Ureter (tissue), 1 donor: ENCODE data around the gene ADAT3. TPM values are rescaled to one million over a fixed set of nuclear protein-coding genes. Genes with fewer than 3 reads are reported as not detected.

ENCODE experiments used
- DNase-seq: peaks from one replicate; pipeline ENCODE4 v3.0.0-alpha.2; 2020; ENCODE audit warnings: low spot score
- total RNA-seq: library from RNA; stranded (reverse); gene quantifications from one replicate; pipeline ENCODE4 v1.2.4, GENCODE V29; 2023
- donor health status: DM: yes; HTN: yes; CAD: no.

The ADAT3 gene
- total RNA-seq, 1 donor from 2014 or later = 4.1 TPM

DNA sequence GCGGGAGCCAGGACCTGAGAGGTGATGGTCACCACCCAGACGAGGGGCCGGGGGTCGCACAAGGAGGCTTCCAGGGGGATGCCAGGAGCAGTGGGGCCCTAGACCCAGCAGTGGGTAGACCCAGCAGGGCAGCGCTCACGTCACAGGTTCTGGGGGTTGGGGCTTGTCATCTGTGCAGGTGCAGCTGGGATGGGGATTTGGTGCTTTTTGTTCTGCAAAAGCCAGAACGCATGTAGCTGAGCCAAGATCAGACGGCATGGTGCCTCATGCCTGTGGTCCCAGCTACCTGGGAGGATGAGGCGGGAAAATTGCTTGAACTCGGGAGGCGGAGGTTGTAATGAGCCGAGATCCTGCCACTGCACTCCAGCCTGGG lies 50.9 kb downstream of the ADAT3 start:
- no peak for DNase-seq

GRCh38 chr19:1956868-1957492 lies 51.8 kb downstream of the ADAT3 start:
- DNase-seq = no peak

GRCh38 chr19:1957562-1958248 lies 52.5 kb downstream of the ADAT3 start:
- no peak for DNase-seq

DNA sequence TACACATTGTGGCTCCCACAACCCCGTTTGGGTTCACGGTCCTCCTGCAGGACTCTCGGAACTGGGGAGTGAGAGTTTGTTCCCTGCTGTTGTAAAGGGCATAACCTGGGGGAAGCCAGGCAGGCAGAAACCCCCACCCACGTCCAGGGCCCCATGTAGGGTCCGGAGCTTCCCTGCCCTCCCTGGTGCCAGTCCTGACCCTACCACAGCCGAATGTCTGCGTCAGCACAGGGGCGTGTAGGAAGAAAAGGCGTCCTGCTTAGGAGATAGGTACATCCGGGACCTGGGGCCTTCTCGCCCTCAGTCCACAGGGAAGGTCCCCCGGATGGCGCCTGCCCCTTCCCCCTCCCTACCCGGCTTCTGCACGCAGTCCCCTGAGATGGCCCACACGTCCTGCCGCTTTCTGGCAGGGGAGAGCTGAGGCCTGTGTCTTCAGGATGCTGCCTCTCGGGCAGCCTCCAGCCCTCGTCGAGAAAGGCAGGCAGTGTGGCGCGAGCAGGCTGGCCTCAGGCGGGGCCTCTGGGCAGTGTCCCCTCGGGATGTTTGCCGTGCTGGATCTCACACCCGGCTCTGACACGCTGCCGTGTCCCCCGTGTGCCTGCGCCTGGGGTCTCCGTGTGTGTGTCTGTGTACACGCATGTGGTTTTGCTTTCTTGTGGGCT lies 54.9 kb downstream of the ADAT3 start:
- no peak for DNase-seq

DNA sequence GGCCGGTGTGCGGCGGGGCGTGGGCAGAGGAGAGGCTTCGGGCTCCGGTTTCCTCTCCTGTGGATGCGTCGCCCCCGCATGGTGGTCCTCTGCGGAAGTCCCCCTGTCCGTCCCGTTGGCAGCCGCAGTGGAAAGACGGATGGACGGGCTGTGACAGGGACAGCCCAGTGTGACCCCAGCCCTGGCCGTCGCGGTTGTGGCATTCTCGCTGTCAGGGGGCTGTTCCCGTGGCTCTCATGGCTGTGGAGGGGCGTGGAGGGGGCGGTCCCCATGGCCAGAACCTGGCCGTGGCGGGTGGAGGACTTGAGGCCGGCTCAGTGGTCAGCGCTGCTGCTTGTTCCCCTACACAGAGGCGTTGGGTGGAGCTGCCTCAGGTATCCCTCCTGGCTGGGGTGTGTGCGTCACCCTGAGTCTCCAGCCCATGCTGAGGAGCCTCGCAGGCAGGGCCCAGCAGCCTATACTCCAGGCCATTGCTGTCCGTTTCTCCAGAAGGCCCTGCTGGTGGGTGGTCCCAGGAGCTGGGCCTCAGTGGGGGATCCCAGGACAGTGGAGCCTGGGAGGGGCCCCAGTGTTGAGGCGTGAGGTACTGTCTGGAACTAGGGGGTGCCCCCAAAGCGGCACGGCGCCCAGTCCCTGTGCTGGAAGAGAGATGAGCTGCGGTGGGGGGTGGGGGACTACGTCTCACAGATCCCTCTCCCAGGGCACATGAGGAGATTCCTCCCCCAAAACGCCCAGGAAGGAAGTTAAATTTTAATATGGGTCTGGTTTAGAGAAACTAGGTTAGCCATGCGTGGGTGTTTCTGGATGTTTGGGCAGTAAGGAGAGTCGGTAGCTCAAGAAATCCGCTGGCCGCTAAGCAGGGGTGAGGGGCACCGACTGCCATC lies 56.0 kb downstream of the ADAT3 start:
- DNase-seq = no peak

DNA sequence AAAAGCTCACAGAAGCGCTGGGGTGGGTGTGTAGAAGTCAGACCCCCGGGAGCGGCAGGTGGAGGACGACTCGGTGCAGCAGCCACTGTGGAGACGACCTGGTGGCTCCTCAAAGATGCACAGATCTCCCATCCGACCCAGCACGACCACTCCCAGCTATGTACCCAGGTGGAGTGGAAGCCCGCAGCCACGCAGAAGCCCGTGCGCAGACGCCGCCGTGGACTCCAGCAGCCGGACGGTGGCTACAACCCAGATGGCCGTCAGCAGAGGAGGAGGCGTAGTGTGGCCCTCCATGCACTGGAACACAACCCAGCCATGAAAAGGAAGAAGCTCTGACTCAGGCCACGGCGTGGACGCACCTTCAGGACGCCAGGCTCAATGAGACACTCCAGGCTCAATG lies 57.5 kb downstream of the ADAT3 start:
- DNase-seq = no peak

Other genes starting within 250 kb of the ADAT3 start
- not detected for gene ONECUT3, start 151.9 kb upstream of the ADAT3 start, total RNA-seq
- gene ATP8B3, start 93.1 kb upstream of the ADAT3 start, total RNA-seq = 1.3 TPM
- gene REXO1, start 56.9 kb upstream of the ADAT3 start, total RNA-seq = 39.3 TPM
- gene KLF16, start 41.8 kb upstream of the ADAT3 start, total RNA-seq = 14.8 TPM
- gene ABHD17A, start 19.9 kb upstream of the ADAT3 start, total RNA-seq = 58.1 TPM
- 82.3 TPM for gene SCAMP4, start within 50 bp of the ADAT3 start, total RNA-seq
- gene CSNK1G2, start 35.8 kb downstream of the ADAT3 start, total RNA-seq = 57.2 TPM
- gene BTBD2, start 110.3 kb downstream of the ADAT3 start, total RNA-seq = 102 TPM
- gene MKNK2, start 145.8 kb downstream of the ADAT3 start, total RNA-seq = 151 TPM
- gene MOB3A, start 190.9 kb downstream of the ADAT3 start, total RNA-seq = 51.0 TPM
- 5.9 TPM for gene IZUMO4, start 191.5 kb downstream of the ADAT3 start, total RNA-seq
- 148 TPM for gene AP3D1, start 246.2 kb downstream of the ADAT3 start, total RNA-seq